Endodermal cell (in vitro differentiated cells): ENCODE data around the gene S100A12. TPM values are rescaled to one million over a fixed set of nuclear protein-coding genes. Genes with fewer than 3 reads are reported as not detected.
"Not testable (repeated sequence)": the region's sequence is repeated elsewhere in the genome, so short reads cannot be mapped to it uniquely, and the experiment has no call there.

Experiments
- DNase-seq: peaks from one replicate; pipeline ENCODE4 v3.0.0-alpha.2; 2017
- H3K27ac ChIP-seq: 2 replicates; pipeline ENCODE4 v1.5.1; 2013; ENCODE audit warnings: mild to moderate bottlenecking, low read depth, low read length, moderate library complexity
- H3K27me3 ChIP-seq: 2 replicates; pipeline ENCODE4 v1.6.1; 2013; ENCODE audit warnings: mild to moderate bottlenecking, low read length, moderate library complexity; ENCODE audit not compliant: insufficient read depth, control insufficient read depth, poor library complexity, severe bottlenecking
- H3K36me3 ChIP-seq: 2 replicates; pipeline ENCODE4 v1.7.0; 2013; ENCODE audit warnings: mild to moderate bottlenecking, low read length, moderate library complexity; ENCODE audit not compliant: control insufficient read depth, insufficient read depth
- H3K4me1 ChIP-seq: one replicate; pipeline ENCODE4 v1.7.0; 2013; ENCODE audit warnings: low read length; ENCODE audit not compliant: control insufficient read depth, insufficient read depth
- H3K4me3 ChIP-seq: 2 replicates; pipeline ENCODE4 v1.5.1; 2013; ENCODE audit warnings: mild to moderate bottlenecking, low read length, moderate library complexity
- H3K9ac ChIP-seq: 2 replicates; pipeline ENCODE4 v1.6.1; 2013; ENCODE audit warnings: mild to moderate bottlenecking, low read length, moderate library complexity; ENCODE audit not compliant: poor library complexity, severe bottlenecking; ENCODE audit errors: extremely low read depth
- H3K9me3 ChIP-seq: 2 replicates; pipeline ENCODE4 v1.6.1; 2013; ENCODE audit warnings: mild to moderate bottlenecking, low read length, moderate library complexity; ENCODE audit not compliant: control insufficient read depth
- H3K27ac Mint-ChIP-seq: 2 replicates; pipeline ENCODE4 v1.8.0; 2020; ENCODE audit warnings: mixed read lengths
- H3K27me3 Mint-ChIP-seq: 2 replicates; pipeline ENCODE4 v1.8.0; 2021; ENCODE audit warnings: mild to moderate bottlenecking, mixed read lengths; ENCODE audit not compliant: insufficient read depth
- H3K36me3 Mint-ChIP-seq: 2 replicates; pipeline ENCODE4 v1.8.0; 2020; ENCODE audit warnings: low read depth, mixed read lengths
- H3K4me1 Mint-ChIP-seq: 2 replicates; pipeline ENCODE4 v1.8.0; 2020; ENCODE audit warnings: mixed read lengths
- H3K4me3 Mint-ChIP-seq: 2 replicates; pipeline ENCODE4 v1.8.0; 2020; ENCODE audit warnings: mild to moderate bottlenecking, moderate library complexity, mixed read lengths
- H3K9me3 Mint-ChIP-seq: 2 replicates; pipeline ENCODE4 v1.8.0; 2020; ENCODE audit warnings: mild to moderate bottlenecking, mixed read lengths
- CTCF ChIP-seq: fragments of 200-600 bp; sonication (generic); conservative IDR thresholded peaks from 2 replicates; pipeline ENCODE4 v1.5.0; 2021; ENCODE audit warnings: antibody characterized with exemption, mild to moderate bottlenecking
- WGBS, 2 experiments: methylation state at CpG; one replicate each; pipeline versions ENCODE4 v1.1.5 to v1.1.7; 2013; ENCODE audit warnings: missing lambda C conversion rate in 2 of 2, mixed read lengths in 1 of 2; ENCODE audit not compliant: insufficient coverage in 1 of 2, insufficient read length in 1 of 2; 5-methylcytosine and 5-hydroxymethylcytosine counted together
- total RNA-seq, 2 donors: library from RNA; stranded (reverse); fragmentation: NEBNext Ultra II Directional in 1 of 2; extraction: Animal tissue kit (Norgen Biotek cat#: 25700) in 1 of 2; gene quantifications; 2 replicates in 1 of 2; 3 replicates in 1 of 2; pipeline ENCODE4 v1.2.1, GENCODE V29; 2021

The S100A12 gene
- total RNA-seq, 2 donors from 2014 or later = not detected

DNA sequence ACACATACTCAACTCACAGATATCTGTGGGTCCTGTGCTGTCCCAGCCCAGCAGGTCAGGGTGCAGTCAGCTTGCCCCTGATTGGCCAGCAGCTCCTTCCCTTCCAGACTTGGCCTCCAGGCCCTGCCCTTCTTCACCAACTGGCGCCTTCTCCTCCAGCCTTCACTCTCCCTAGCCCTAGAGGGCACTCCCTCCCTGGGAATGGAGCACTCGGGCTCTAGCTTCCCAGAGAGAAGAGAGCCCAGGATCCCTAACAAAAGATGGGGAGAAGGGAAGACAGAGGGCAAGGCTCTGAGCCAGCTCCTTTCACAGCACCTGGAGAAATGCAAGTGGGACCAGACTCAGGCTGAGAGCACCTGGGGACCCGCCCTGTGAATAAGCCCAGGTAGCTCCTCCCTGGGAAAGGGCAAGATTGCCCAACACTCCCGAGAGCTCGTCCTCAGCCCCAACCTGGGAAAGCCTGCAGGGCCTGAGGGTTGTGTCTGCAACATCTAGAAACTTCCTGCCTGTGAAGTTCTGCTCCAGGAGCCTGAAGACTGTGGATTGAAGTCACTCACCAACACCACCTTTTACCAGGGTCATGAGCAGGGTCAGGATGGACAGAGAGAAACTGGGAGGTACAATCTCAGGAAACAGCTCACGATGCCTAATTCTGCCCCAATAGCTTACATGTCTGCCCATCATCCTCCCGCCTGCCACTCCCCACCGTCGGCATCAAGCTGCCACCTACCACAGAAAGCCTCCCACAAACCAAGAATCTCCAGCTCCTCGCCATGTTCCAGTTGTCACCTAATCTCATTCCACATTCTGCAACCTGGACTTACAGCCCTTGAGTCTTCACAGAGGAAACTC lies 26.7 kb downstream of the S100A12 start, which contains the start of gene PGLYRP4:
Gene PGLYRP4 (minus strand): TSS at position 331 of the 852 bp plus-strand sequence. CDS start 909 bp downstream, outside the sequence.
- peaks cover 20% of the 10 kb centered on the region for H3K27me3 Mint-ChIP-seq
- DNase-seq = peak; percentile 71
- H3K4me3 Mint-ChIP-seq = no peak within 1 kb of the TSS
- no peak for TF ChIP-seq CTCF
- no peaks in the 10 kb centered on the region for H3K9me3 Mint-ChIP-seq
- Histone ChIP-seq H3K4me3 (no peak within 1 kb of the TSS), H3K9ac (no peak within 1 kb of the TSS), H3K27me3 (no peaks in the 10 kb centered on the region), H3K36me3 (no peaks in the 10 kb centered on the region), H3K4me1 (peaks cover 4% of the 10 kb centered on the region), H3K27ac (no peak within 1 kb of the TSS), H3K9me3 (no peaks in the 10 kb centered on the region)
- H3K36me3 Mint-ChIP-seq = no peaks in the 10 kb centered on the region
- no peak within 1 kb of the TSS for H3K27ac Mint-ChIP-seq
- 69 to 72% methylated on average over 5 to 10 of the region's 10 CpGs for WGBS, 2 experiments
- peaks cover 25% of the 10 kb centered on the region for H3K4me1 Mint-ChIP-seq

DNA sequence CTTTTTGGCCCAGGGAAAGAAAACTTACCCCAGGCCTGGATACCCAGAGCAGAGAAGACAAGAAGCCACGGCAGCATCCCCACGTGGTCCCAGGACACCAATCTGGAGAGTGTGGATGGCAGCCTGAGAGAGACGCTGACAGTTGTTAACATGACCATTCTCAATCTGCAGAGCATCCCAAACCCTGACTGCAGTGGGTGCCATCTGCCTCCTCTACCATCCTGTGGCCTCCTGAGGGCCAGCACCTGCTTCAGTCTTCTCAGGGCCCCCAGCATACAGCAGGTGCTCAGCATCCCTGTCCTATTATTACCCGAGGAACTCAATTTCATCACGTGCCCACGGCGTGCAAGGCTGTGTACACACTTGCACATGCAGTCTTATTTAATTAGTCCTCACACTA lies 27.6 kb downstream of the S100A12 start:
- no peaks in the 10 kb centered on the region for H3K36me3 ChIP-seq
- no peak overlapping the region for H3K9ac ChIP-seq
- Mint-ChIP-seq H3K27me3 (peaks cover 20% of the 10 kb centered on the region), H3K36me3 (no peaks in the 10 kb centered on the region), H3K4me1 (peaks cover 33% of the 10 kb centered on the region), H3K4me3 (no peak overlapping the region), H3K9me3 (no peaks in the 10 kb centered on the region), H3K27ac (no peak overlapping the region)
- H3K27ac ChIP-seq = no peak overlapping the region
- peaks cover 6% of the 10 kb centered on the region for H3K4me1 ChIP-seq
- 77% methylated on average over 7 of the region's 7 CpGs for WGBS, 2 experiments
- TF ChIP-seq CTCF = no peak
- no peaks in the 10 kb centered on the region for H3K27me3 ChIP-seq
- no peak overlapping the region for H3K4me3 ChIP-seq
- no peaks in the 10 kb centered on the region for H3K9me3 ChIP-seq
- DNase-seq = no peak

DNA sequence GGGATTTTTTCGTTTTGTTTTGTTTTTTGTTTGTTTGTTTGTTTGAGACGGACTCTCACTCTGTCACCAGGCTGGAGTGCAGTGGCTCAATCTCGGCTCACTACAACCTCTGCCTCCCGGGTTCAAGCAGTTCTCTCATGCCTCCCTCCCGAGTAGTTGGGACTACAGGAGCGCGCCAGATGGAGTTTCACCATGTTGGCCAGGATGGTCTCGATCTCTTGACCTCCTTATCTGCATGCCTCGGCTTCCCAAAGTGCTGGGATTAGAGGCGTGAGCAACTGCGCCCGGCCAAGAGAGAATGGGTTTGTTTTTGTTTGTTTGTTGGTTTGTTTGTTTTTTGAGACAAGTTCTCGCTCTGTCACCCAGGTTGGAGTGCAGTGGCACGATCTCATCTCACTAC lies 28.4 kb downstream of the S100A12 start:
- not testable (repeated sequence) for H3K9me3 ChIP-seq, H3K4me1 ChIP-seq, H3K36me3 Mint-ChIP-seq, H3K27ac ChIP-seq, H3K27ac Mint-ChIP-seq, H3K4me3 ChIP-seq, H3K9me3 Mint-ChIP-seq, H3K4me3 Mint-ChIP-seq, H3K36me3 ChIP-seq, H3K9ac ChIP-seq, H3K27me3 ChIP-seq
- Mint-ChIP-seq H3K4me1 (peaks cover 41% of the 10 kb centered on the region), H3K27me3 (peaks cover 20% of the 10 kb centered on the region)
- peak; percentile 24 for DNase-seq
- 83 to 92% methylated on average over 7 to 14 of the region's 14 CpGs for WGBS, 2 experiments
